Omental fat pad (tissue), 4 donors: ENCODE measurements around the gene CRYGC. TPM values are rescaled to one million over a fixed set of nuclear protein-coding genes. Genes with fewer than 3 reads are reported as not detected.
"Not testable (repeated sequence)": the region's sequence is repeated elsewhere in the genome, so short reads cannot be mapped to it uniquely, and the experiment has no call there.

ENCODE experiments used
- ATAC-seq: fragments of 150-250 bp; one replicate; pipeline ENCODE4 v1.9.1; 2016; ENCODE audit warnings: mild to moderate bottlenecking, moderate library complexity; ENCODE audit not compliant: low FRiP score
- DNase-seq: peaks from one replicate; pipeline ENCODE4 v3.0.0-alpha.2; 2019; ENCODE audit warnings: low spot score
- CTCF ChIP-seq, 3 donors: fragments of 450-650 bp; IDR thresholded peaks; one replicate each; pipeline ENCODE4 v1.5.1; 2016 to 2017; ENCODE audit warnings: antibody characterized with exemption in 3 of 3, mild to moderate bottlenecking in 3 of 3, moderate library complexity in 2 of 3
- total RNA-seq, 4 donors: library from RNA; depleted of rRNA; stranded (reverse); fragments of >200 nt; gene quantifications; one replicate each; pipeline ENCODE4 v1.1.0, GENCODE V29; 2016

The CRYGC gene
- total RNA-seq, 4 donors from 2014 or later: not detected

DNA sequence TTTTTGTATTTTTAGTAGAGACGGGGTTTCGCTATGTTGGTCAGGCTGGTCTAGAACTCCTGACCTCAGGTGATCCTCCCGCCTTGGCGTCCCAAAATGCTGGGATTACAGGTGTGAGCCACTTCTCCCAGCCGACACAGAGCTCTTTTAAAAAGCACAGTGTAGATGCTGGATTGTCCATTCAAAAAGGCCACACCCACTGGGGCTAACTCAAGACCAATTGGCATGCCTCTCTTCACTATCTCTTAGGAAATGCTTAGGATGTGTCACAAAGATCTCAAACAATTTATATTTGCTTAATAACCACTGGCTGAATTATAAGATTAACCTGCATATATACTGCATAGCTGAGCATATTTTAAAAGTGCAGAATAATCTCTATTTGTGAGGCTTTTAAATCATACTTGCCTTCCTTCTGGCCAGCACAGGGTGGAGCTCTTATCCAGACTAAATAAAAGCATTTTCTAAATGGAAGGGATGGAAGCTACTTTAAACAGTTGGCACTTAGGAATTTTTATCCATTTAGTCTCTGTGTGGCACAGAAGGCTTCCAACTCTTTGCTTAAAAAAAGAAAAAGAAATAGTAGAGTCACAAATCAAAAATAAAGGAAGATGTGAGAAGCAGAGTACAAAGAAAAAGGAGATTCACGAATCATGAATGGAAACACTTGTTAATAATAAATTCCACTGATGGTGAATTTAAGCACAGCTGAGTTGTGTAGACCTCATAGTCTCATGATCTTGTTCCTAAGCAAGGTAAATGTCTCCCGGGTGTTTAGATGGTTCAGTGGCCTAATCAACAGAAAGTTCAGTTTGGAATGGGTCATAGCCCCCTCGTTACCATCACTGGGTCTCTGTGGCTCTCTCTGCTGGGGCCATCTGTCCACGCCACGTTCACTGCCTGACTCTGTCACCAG is 27.7 kb downstream of the CRYGC start:
- TF ChIP-seq CTCF (IDR thresholded peaks at IDR 0.05): no peak
- DNase-seq: no peak
- no peak for ATAC-seq

DNA sequence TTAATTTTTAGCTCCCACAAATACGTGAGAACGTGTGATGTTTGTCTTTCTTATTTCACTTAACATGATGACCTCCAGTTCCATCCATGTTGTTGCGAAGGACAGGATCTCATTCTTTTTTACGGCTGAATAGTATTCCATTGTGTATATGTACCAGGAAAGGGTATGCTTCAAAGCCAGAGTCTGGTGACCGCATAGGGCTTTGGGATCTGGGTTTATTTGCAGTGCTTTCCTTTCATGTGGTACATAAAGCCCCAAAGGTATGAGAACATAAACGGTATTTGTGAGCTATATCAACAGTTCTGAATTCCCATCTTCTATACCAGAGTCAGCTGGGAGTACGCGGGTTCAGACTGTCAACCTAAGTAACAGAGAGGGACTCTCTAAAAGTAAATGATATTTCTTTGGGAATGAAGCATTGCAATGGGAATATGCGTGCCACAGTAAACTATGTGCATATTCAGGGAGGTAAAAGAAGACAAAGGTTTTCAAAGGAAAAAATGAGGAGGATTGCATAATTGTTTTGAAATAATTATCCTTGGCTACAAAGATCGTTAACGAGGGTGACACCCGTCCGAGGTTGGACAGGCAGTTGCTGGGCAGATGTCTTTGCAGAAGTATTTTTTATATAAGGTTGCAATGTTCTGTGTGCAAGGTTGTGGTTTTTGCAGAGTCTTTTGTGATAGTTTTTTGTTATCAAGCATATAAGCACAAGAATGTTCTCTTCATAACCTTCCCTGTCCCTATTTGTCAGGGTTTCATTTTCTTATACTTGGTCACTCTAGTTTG is 29.8 kb downstream of the CRYGC start:
- DNase-seq: no peak
- ATAC-seq: no peak
- no peak for TF ChIP-seq CTCF (IDR thresholded peaks at IDR 0.05)

- not testable (repeated sequence) for DNase-seq, ATAC-seq
Observed at GRCh38 chr2:208098701-208099100, 30.9 kb downstream of the CRYGC start.

DNA sequence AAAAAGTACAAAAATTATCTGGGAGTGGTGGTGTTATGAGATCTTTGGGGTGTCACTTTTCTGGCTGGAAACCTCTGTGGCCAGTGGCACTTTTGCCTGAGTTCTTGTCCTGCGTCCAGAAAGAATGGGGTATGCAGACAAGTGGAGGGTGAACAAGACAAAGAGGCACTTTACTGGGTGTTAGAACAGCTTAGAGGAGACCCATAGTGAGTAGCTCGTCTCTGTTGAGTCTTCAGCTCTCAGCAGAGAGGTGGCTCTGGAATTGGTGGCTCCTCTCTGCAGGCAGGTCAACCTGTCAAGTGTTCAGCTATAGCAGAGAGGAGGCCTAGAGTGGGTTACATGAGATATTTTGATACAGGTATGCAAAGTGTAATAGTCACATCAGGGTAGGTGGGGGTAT is 31.4 kb downstream of the CRYGC start:
- DNase-seq: no peak
- TF ChIP-seq CTCF (IDR thresholded peaks at IDR 0.05): no peak
- ATAC-seq: no peak

GRCh38 chr2:208097801-208098200 is 31.8 kb downstream of the CRYGC start:
- TF ChIP-seq CTCF (IDR thresholded peaks at IDR 0.05): no peak
- ATAC-seq (no peak), DNase-seq (no peak)

GRCh38 chr2:208097313-208097712 is 32.3 kb downstream of the CRYGC start:
- TF ChIP-seq CTCF (IDR thresholded peaks at IDR 0.05): no peak
- DNase-seq: no peak
- ATAC-seq: no peak

- DNase-seq (no peak), ATAC-seq (no peak)
- TF ChIP-seq CTCF (IDR thresholded peaks at IDR 0.05): no peak
Observed at GRCh38 chr2:208096080-208096479, 33.5 kb downstream of the CRYGC start.
